ENCODE measurements around the gene HOXD3. TPM values are rescaled to one million over a fixed set of nuclear protein-coding genes. Genes with fewer than 3 reads are reported as not detected.
A peak's percentile ranks its signal among the peaks of the same experiment; 100 is the strongest.

Gene HOXD3
- total RNA-seq, 1 experiment from 2014 or later: not detected

DNA sequence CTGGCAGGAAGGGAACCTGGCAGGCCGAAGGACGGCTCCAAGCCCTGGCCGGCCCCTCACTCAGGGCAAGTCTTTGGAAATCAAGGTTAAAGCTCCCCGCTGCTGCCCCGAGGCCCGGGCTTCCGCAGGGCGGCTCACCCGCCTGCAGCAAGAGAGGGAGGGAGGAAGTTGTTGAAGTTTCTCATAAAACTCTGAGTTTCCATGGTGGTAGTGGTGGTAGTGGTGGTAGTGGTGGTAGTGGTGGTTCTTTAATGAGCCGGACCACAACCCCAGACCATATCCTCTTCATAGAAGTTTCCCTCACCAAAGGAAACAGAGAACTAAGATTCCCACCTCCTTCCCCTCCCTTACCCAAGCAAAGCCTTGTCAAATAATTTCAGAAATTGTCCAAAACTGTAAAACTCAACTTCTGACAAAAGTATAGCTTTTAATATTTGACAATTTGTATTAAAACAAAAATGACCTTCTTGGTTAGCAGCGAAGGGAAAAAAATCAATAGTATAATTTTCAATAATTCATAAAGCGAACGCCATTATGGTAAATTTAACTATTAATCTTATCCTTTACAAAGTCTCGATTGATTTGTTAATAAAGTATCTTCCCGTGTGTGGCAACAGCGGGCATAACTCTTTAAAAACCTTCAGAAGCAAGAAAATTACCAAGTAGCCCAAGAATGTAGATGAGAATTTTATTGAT is 42.0 kb upstream of the HOXD3 start:
- DNase-seq: peak; percentile 62
- peaks cover 98% of the 10 kb centered on the region for H3K27me3 ChIP-seq (ENCODE audit: insufficient read depth, low read length)

More for the DNA sequence above, 42.0 kb upstream of the HOXD3 start:
- Histone ChIP-seq H2AFZ (ENCODE audit: low read length) (no peak overlapping the region), H3K79me2 (ENCODE audit: insufficient read depth, low read length) (no peaks in the 10 kb centered on the region), H3K14ac (ENCODE audit: insufficient read depth, low read length) (no peak overlapping the region), H4K20me1 (ENCODE audit: control insufficient read depth, insufficient read depth, insufficient read length) (peaks cover 4% of the 10 kb centered on the region), H3K9me3 (ENCODE audit: control insufficient read depth, low read depth, low read length) (no peaks in the 10 kb centered on the region), H3K9ac (ENCODE audit: extremely low read depth, insufficient read length, low read length) (no peak overlapping the region), H2BK120ac (ENCODE audit: low read depth, low read length, poor library complexity, severe bottlenecking) (no peak overlapping the region), H3K56ac (ENCODE audit: insufficient read length, low read depth, low read length) (no peak overlapping the region), H3K23me2 (ENCODE audit: insufficient read length, low read depth, low read length, poor library complexity, severe bottlenecking) (peaks cover 2% of the 10 kb centered on the region), H3K4me2 (ENCODE audit: insufficient read depth, insufficient read length, low read length) (no peak overlapping the region), H3K4me1 (ENCODE audit: insufficient read depth, low read length) (no peaks in the 10 kb centered on the region), H3K23ac (ENCODE audit: insufficient read length, low read depth, low read length) (no peak overlapping the region), H4K91ac (ENCODE audit: insufficient read length, low read depth, low read length) (no peak overlapping the region), H4K5ac (ENCODE audit: insufficient read length, low read depth, low read length) (no peak overlapping the region), H3K27ac (ENCODE audit: insufficient read length, low read depth, low read length) (no peak overlapping the region), H3K4ac (ENCODE audit: low read depth, low read length) (no peak overlapping the region), H2BK5ac (ENCODE audit: insufficient read length, low read length) (no peak overlapping the region), H2BK15ac (ENCODE audit: low read depth, low read length) (no peak overlapping the region), H2BK12ac (ENCODE audit: insufficient read length, low read depth, low read length) (no peak overlapping the region), H3T11ph (ENCODE audit: low read length) (no peak overlapping the region), H2BK20ac (ENCODE audit: low read depth, low read length, poor library complexity, severe bottlenecking) (no peak overlapping the region), H3K79me1 (ENCODE audit: insufficient read depth, low read depth, low read length, poor library complexity, severe bottlenecking) (no peaks in the 10 kb centered on the region), H4K8ac (replicated peaks; ENCODE audit: insufficient read length, low read depth, low read length) (no peak overlapping the region), H3K18ac (ENCODE audit: insufficient read length, low read depth, low read length) (no peak overlapping the region), H2AK5ac (ENCODE audit: insufficient read length, low read length) (no peak overlapping the region)
- Mint-ChIP-seq H3K36me3 (ENCODE audit: insufficient read depth in 1 of 3, low read depth in 3 of 3) (peaks cover 0 to 3% (median 0%) of the 10 kb centered on the region in 3 experiments; a peak in 2 of 7 replicates), H3K4me3 (no peak overlapping the region), H3K9me3 (peaks cover 10 to 24% of the 10 kb centered on the region in 2 experiments), H3K4me1 (peaks cover 0 to 11% of the 10 kb centered on the region in 2 experiments; a peak in 2 of 4 replicates), H3K27me3 (ENCODE audit: low read depth) (peaks cover 100% of the 10 kb centered on the region), H3K27ac (no peak overlapping the region)
- WGBS (ENCODE audit: extremely low coverage, insufficient read length, low lambda C conversion rate): no CpG with 5 or more reads among the region's 16 CpGs
- TF ChIP-seq, protein P1, sequence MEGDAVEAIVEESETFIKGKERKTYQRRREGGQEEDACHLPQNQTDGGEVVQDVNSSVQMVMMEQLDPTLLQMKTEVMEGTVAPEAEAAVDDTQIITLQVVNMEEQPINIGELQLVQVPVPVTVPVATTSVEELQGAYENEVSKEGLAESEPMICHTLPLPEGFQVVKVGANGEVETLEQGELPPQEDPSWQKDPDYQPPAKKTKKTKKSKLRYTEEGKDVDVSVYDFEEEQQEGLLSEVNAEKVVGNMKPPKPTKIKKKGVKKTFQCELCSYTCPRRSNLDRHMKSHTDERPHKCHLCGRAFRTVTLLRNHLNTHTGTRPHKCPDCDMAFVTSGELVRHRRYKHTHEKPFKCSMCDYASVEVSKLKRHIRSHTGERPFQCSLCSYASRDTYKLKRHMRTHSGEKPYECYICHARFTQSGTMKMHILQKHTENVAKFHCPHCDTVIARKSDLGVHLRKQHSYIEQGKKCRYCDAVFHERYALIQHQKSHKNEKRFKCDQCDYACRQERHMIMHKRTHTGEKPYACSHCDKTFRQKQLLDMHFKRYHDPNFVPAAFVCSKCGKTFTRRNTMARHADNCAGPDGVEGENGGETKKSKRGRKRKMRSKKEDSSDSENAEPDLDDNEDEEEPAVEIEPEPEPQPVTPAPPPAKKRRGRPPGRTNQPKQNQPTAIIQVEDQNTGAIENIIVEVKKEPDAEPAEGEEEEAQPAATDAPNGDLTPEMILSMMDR (conservative IDR thresholded peaks at IDR 0.05): no peak

All from H9 (cell line).